GM23248 (cell line): ENCODE measurements around the gene CDX1. TPM values are rescaled to one million over a fixed set of nuclear protein-coding genes. Genes with fewer than 3 reads are reported as not detected.

Experiments
- DNase-seq: peaks from one replicate; pipeline ENCODE4 v3.0.0-alpha.2; 2015
- H2AFZ ChIP-seq: fragments of 200-600 bp; sonication (generic); 2 replicates; pipeline ENCODE4 v1.6.1; 2016; ENCODE audit warnings: antibody characterized with exemption
- H3F3A ChIP-seq: fragments of 200-600 bp; sonication (generic); 2 replicates; pipeline ENCODE4 v1.6.1; 2016; ENCODE audit warnings: mild to moderate bottlenecking, antibody characterized with exemption, mixed run types; ENCODE audit not compliant: insufficient read depth
- H3K27ac ChIP-seq: fragments of 200-600 bp; sonication (generic); 2 replicates; pipeline ENCODE4 v1.5.1; 2016; ENCODE audit warnings: mild to moderate bottlenecking
- H3K27me3 ChIP-seq: fragments of 200-600 bp; sonication (generic); replicated peaks from 2 replicates; pipeline ENCODE4 v1.6.1; 2016; ENCODE audit warnings: mild to moderate bottlenecking; ENCODE audit not compliant: insufficient read depth
- H3K36me3 ChIP-seq: fragments of 200-600 bp; sonication (generic); 2 replicates; pipeline ENCODE4 v1.6.1; 2016; ENCODE audit warnings: low read depth, mild to moderate bottlenecking
- H3K4me1 ChIP-seq: fragments of 200-600 bp; sonication (generic); 2 replicates; pipeline ENCODE4 v1.6.1; 2016; ENCODE audit warnings: mild to moderate bottlenecking; ENCODE audit not compliant: insufficient read depth
- H3K4me2 ChIP-seq: fragments of 200-600 bp; sonication (generic); one replicate; pipeline ENCODE4 v1.6.1; 2016; ENCODE audit warnings: mild to moderate bottlenecking; ENCODE audit not compliant: unreplicated experiment
- H3K4me3 ChIP-seq: fragments of 200-600 bp; sonication (generic); 2 replicates; pipeline ENCODE4 v1.5.1; 2016; ENCODE audit warnings: mild to moderate bottlenecking
- H3K79me2 ChIP-seq: fragments of 200-600 bp; sonication (generic); 2 replicates; pipeline ENCODE4 v1.6.1; 2016; ENCODE audit warnings: mild to moderate bottlenecking; ENCODE audit not compliant: insufficient read depth
- H3K9ac ChIP-seq: fragments of 200-600 bp; sonication (generic); 2 replicates; pipeline ENCODE4 v1.6.1; 2016; ENCODE audit warnings: mild to moderate bottlenecking
- H3K9me2 ChIP-seq: fragments of 200-600 bp; sonication (generic); 2 replicates; pipeline ENCODE4 v1.6.1; 2016; ENCODE audit warnings: mixed run types, mild to moderate bottlenecking, moderate library complexity; ENCODE audit not compliant: insufficient read depth
- H3K9me3 ChIP-seq: fragments of 200-600 bp; sonication (generic); one replicate; pipeline ENCODE4 v1.6.1; 2017; ENCODE audit warnings: low read depth
- H4K20me1 ChIP-seq: fragments of 200-600 bp; sonication (generic); 2 replicates; pipeline ENCODE4 v1.6.0; 2016; ENCODE audit not compliant: insufficient read depth
- EZH2 ChIP-seq: fragments of 200-600 bp; sonication (generic); IDR thresholded peaks from 2 replicates; pipeline ENCODE4 v1.6.1; 2018; ENCODE audit warnings: antibody characterized with exemption, mild to moderate bottlenecking; ENCODE audit not compliant: insufficient read depth, poor library complexity, severe bottlenecking
- EZH2phosphoT487 ChIP-seq: fragments of 200-600 bp; sonication (generic); IDR thresholded peaks from 2 replicates; pipeline ENCODE4 v1.6.1; 2018; ENCODE audit warnings: antibody characterized with exemption, moderate library complexity, mild to moderate bottlenecking, low read depth; ENCODE audit not compliant: insufficient read depth
- WGBS, 2 experiments: methylation state at CpG; one replicate each; pipeline ENCODE4 v1.1.6; 2015 to 2017; ENCODE audit warnings: low lambda C conversion rate in 2 of 2, low coverage in 1 of 2; ENCODE audit errors: missing lambda C conversion rate in 2 of 2; 5-methylcytosine and 5-hydroxymethylcytosine counted together
- in situ Hi-C: fragments of 300-500 bp; cut with MboI; formaldehyde crosslinking; loops from 2 replicates; pipeline ENCODE4 v1.15.0; 2020
- polyA plus RNA-seq: library from polyadenylated mRNA; unstranded; fragments of >200 nt; fragmentation: Nextera tagmentation; extraction: Ambion mirVana; gene quantifications from 2 replicates; pipeline ENCODE4 v1.2.1, GENCODE V29; 2016
- total RNA-seq: library from RNA; depleted of rRNA; stranded (reverse); fragments of >200 nt; shearing (Covaris generic); gene quantifications from 2 replicates; pipeline ENCODE4 v1.2.3, GENCODE V29; 2014; rRNA removed

The CDX1 gene
- not detected in 2 replicates for total RNA-seq
- polyA plus RNA-seq = 0.19 TPM in 1 of 2 replicates, not detected in the other

DNA sequence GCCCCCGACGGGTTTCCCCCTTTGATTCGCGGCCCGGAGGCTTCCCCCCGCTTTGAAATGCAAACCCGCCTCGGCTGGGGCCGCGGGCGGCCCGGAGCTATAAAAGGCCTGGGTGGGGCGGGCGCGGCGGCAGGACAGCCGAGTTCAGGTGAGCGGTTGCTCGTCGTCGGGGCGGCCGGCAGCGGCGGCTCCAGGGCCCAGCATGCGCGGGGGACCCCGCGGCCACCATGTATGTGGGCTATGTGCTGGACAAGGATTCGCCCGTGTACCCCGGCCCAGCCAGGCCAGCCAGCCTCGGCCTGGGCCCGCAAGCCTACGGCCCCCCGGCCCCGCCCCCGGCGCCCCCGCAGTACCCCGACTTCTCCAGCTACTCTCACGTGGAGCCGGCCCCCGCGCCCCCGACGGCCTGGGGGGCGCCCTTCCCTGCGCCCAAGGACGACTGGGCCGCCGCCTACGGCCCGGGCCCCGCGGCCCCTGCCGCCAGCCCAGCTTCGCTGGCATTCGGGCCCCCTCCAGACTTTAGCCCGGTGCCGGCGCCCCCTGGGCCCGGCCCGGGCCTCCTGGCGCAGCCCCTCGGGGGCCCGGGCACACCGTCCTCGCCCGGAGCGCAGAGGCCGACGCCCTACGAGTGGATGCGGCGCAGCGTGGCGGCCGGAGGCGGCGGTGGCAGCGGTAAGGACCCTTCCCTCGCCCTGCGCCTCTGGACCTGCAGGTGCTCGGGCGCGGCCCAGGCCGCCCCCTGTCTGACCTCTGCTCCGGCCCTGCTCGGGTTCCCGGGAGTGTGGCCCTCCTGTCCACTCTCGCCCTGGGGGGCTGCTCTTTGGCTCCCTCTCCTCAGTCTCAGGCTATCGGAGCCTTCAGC is at the start of gene CDX1:
TSS of gene CDX1 (plus strand) at position 129 of the 862 bp plus-strand sequence. CDS start at position 228, 99 bp downstream.
- H3K27ac ChIP-seq = no peak within 1 kb of the TSS
- in situ Hi-C loops = no loop called here
- peaks cover 13% of the 10 kb centered on the region for H3K27me3 ChIP-seq
- DNase-seq = no peak
- H3K9me3 ChIP-seq = no peaks in the 10 kb centered on the region
- H3K4me2 ChIP-seq = no peak within 1 kb of the TSS
- no peaks in the 10 kb centered on the region for H3K79me2 ChIP-seq
- H3K4me3 ChIP-seq = no peak within 1 kb of the TSS
- H3K4me1 ChIP-seq = peaks cover 11% of the 10 kb centered on the region; the same call in 1 of the 2 replicates
- H3K36me3 ChIP-seq = no peaks in the 10 kb centered on the region
- H3K9ac ChIP-seq = no peak within 1 kb of the TSS
- no peaks in the 10 kb centered on the region for H3F3A ChIP-seq
- WGBS, 2 experiments = 80 to 85% methylated on average over 48 to 88 of the region's 93 CpGs
- H3K9me2 ChIP-seq = no peaks in the 10 kb centered on the region
- TF ChIP-seq EZH2phosphoT487 = no peak
- no peak for TF ChIP-seq EZH2
- H2AFZ ChIP-seq = no peak within 1 kb of the TSS
- H4K20me1 ChIP-seq = no peaks in the 10 kb centered on the region

DNA sequence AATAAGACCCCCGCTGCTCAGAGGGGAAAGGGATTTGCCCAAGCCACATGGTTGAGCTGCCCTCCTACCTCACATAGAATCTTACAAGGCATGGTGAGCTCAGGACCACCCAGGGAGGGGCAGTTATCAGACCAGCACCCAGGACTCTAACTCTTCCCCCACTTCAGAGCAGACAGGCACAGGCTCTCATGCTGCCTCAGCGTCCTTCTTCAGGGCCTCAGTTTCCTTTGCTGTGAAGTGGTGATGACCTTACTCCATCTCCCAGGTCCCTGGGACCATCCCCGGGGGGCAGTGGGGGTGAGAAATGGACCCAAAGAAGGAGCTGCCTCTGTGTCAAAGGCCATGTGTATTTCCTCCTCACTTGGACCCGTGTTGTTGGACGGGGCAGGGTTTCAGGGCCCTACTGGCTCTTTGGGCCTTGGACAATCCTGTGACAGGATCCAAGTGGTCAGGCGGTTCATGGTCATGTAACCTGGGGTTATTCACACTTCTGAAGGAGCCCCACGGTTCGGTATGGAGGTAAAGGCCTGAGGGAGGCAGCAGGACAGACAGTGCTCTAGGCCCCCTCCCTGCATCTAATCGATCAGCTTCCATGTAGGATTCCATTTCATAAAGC is 48.5 kb upstream of the CDX1 start:
- Histone ChIP-seq H3K4me1 (peaks cover 19% of the 10 kb centered on the region), H3K27me3 (no peaks in the 10 kb centered on the region), H2AFZ (no peak overlapping the region), H3F3A (peaks cover 40% of the 10 kb centered on the region), H3K9me3 (no peaks in the 10 kb centered on the region), H3K27ac (no peak overlapping the region), H3K36me3 (peaks cover 27% of the 10 kb centered on the region), H3K9me2 (no peaks in the 10 kb centered on the region), H3K9ac (no peak overlapping the region), H4K20me1 (no peaks in the 10 kb centered on the region), H3K79me2 (no peaks in the 10 kb centered on the region), H3K4me2 (no peak overlapping the region), H3K4me3 (no peak overlapping the region)
- no peak for TF ChIP-seq EZH2
- TF ChIP-seq EZH2phosphoT487 = no peak
- no peak for DNase-seq
- in situ Hi-C loops = loop anchor here (25.0 kb wide), 1 partner anchor 281 kb away; no protein-coding TSS in a partner anchor
- WGBS, 2 experiments = 89 to 91% methylated on average over 8 to 9 of the region's 9 CpGs

DNA sequence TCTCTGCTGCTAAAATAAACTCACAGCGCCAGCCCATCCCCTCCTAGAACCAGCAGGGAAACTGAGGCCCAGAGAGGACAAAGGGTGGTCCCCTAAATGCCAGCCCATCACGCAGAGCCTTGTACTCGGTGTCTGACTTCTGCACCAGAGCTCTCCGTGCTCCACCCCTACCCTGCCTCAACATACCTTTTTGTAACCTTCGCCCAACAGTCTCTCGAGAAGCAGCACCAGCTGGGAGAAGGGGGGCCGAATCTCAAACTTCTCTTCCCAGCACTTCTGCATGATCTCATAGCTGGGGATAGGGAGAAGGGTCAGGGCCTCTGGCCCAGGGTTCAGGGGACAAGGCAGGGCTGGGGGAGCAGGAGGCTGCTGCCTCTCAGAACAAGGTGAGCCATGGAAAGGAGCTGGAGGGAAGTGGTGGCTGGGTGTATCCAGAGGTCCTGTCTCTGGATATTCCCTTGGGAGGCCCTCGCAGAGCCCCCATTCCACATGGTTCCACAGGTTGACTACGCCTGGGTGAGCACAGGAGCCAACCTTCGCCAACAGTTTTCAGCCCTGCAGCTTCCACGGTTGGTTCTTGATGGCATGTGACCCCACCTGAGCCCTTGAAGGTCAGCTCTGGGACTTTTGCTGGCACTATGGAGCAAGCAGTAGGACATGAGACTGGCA is 47.9 kb upstream of the CDX1 start:
- no peaks in the 10 kb centered on the region for H3K9me2 ChIP-seq
- peaks cover 12% of the 10 kb centered on the region for H3K4me1 ChIP-seq
- no peak for TF ChIP-seq EZH2
- no peak for TF ChIP-seq EZH2phosphoT487
- no peak overlapping the region for H3K9ac ChIP-seq
- no peaks in the 10 kb centered on the region for H3K27me3 ChIP-seq
- H2AFZ ChIP-seq = no peak overlapping the region
- in situ Hi-C loops = loop anchor here (25.0 kb wide), 1 partner anchor 281 kb away; no protein-coding TSS in a partner anchor
- no peaks in the 10 kb centered on the region for H4K20me1 ChIP-seq
- H3K4me3 ChIP-seq = no peak overlapping the region
- H3K4me2 ChIP-seq = no peak overlapping the region
- no peak for DNase-seq
- no peaks in the 10 kb centered on the region for H3K79me2 ChIP-seq
- WGBS, 2 experiments = 94 to 96% methylated on average over 11 of the region's 11 CpGs
- peaks cover 33% of the 10 kb centered on the region for H3K36me3 ChIP-seq
- H3K9me3 ChIP-seq = no peaks in the 10 kb centered on the region
- H3F3A ChIP-seq = peaks cover 34% of the 10 kb centered on the region
- H3K27ac ChIP-seq = no peak overlapping the region

DNA sequence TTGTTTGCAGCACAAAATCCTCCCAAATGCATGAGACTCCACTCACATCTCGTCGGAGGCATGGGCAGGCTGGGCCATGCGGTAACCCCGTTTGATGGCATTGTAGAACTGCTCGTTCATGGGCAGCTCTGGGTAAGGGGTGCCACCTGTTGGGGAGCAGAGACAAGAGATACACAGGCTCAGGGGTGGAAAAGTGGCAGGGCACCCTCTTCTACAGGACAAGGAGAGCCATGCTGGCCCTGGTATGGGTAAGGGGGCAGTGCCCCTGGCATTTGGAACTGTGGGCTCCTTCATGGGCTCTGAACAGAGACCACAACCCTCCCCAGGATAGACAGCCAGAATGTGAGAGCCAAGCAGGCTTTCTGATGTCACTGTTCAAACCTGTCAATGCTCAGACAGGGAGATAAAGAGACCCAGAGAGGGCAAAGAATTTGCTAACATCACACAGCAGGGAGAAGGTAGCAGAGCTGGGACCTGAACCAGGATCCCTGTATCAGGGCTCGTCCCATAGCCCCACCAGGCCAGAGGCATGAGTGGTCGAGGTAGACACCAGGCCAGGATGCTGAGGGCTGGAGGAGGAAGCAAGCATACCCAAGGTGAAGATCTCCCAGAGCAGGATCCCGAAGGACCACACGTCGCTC is 47.0 kb upstream of the CDX1 start:
- Histone ChIP-seq H3K9me2 (no peaks in the 10 kb centered on the region), H4K20me1 (no peaks in the 10 kb centered on the region), H3F3A (peaks cover 27% of the 10 kb centered on the region), H3K36me3 (peaks cover 40% of the 10 kb centered on the region), H3K9me3 (no peaks in the 10 kb centered on the region), H3K4me1 (peaks cover 9% of the 10 kb centered on the region), H3K79me2 (no peaks in the 10 kb centered on the region), H3K9ac (no peak overlapping the region), H3K4me2 (no peak overlapping the region), H3K27me3 (no peaks in the 10 kb centered on the region), H3K4me3 (no peak overlapping the region), H2AFZ (no peak overlapping the region), H3K27ac (no peak overlapping the region)
- in situ Hi-C loops = loop anchor here (25.0 kb wide), 1 partner anchor 282 kb away; no protein-coding TSS in a partner anchor
- 73 to 76% methylated on average over 10 of the region's 10 CpGs for WGBS, 2 experiments
- no peak for DNase-seq
- TF ChIP-seq EZH2 = no peak
- no peak for TF ChIP-seq EZH2phosphoT487
